Measurements from ENCODE around the gene PSMC3.

DNA sequence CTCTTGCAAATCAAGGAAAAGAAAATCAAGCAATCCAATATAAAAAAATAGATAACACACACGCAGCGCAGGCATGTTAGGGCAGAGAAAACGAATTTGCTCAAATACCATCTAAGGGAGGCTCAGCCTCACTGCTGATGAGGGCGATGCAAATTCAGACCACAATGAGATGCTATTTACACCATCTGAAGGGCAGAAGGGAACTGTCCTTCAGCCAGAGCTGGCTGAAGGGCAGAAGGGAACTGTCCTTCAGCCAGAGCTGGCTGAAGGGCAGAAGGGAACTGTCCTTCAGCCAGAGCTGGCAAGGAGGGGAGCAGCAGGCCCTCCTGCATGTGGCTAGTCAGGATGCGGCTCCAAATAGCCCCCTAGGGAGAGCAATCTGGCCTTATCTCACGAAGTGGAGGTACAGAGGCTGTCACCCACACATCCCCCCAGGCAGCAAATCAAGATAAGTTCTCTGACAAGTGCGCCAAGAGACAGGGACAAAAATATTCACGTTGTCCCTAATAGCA lies 25.4 kb downstream of the PSMC3 start:
- TF ChIP-seq, protein P1, sequence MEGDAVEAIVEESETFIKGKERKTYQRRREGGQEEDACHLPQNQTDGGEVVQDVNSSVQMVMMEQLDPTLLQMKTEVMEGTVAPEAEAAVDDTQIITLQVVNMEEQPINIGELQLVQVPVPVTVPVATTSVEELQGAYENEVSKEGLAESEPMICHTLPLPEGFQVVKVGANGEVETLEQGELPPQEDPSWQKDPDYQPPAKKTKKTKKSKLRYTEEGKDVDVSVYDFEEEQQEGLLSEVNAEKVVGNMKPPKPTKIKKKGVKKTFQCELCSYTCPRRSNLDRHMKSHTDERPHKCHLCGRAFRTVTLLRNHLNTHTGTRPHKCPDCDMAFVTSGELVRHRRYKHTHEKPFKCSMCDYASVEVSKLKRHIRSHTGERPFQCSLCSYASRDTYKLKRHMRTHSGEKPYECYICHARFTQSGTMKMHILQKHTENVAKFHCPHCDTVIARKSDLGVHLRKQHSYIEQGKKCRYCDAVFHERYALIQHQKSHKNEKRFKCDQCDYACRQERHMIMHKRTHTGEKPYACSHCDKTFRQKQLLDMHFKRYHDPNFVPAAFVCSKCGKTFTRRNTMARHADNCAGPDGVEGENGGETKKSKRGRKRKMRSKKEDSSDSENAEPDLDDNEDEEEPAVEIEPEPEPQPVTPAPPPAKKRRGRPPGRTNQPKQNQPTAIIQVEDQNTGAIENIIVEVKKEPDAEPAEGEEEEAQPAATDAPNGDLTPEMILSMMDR (IDR thresholded peaks at IDR 0.05), result no peak
- TF ChIP-seq POLR2A (IDR thresholded peaks at IDR 0.05), result no peak
